Endodermal cell (in vitro differentiated cells): ENCODE results near the gene ELAVL1. TPM values are rescaled to one million over a fixed set of nuclear protein-coding genes. Genes with fewer than 3 reads are reported as not detected.

Experiments used
- DNase-seq: peaks from one replicate; pipeline ENCODE4 v3.0.0-alpha.2; 2017
- H3K27ac ChIP-seq: 2 replicates; pipeline ENCODE4 v1.5.1; 2013; ENCODE audit warnings: mild to moderate bottlenecking, low read depth, low read length, moderate library complexity
- H3K27me3 ChIP-seq: 2 replicates; pipeline ENCODE4 v1.6.1; 2013; ENCODE audit warnings: mild to moderate bottlenecking, low read length, moderate library complexity; ENCODE audit not compliant: insufficient read depth, control insufficient read depth, poor library complexity, severe bottlenecking
- H3K36me3 ChIP-seq: 2 replicates; pipeline ENCODE4 v1.7.0; 2013; ENCODE audit warnings: mild to moderate bottlenecking, low read length, moderate library complexity; ENCODE audit not compliant: control insufficient read depth, insufficient read depth
- H3K4me1 ChIP-seq: one replicate; pipeline ENCODE4 v1.7.0; 2013; ENCODE audit warnings: low read length; ENCODE audit not compliant: control insufficient read depth, insufficient read depth
- H3K4me3 ChIP-seq: 2 replicates; pipeline ENCODE4 v1.5.1; 2013; ENCODE audit warnings: mild to moderate bottlenecking, low read length, moderate library complexity
- H3K9ac ChIP-seq: 2 replicates; pipeline ENCODE4 v1.6.1; 2013; ENCODE audit warnings: mild to moderate bottlenecking, low read length, moderate library complexity; ENCODE audit not compliant: poor library complexity, severe bottlenecking; ENCODE audit errors: extremely low read depth
- H3K9me3 ChIP-seq: 2 replicates; pipeline ENCODE4 v1.6.1; 2013; ENCODE audit warnings: mild to moderate bottlenecking, low read length, moderate library complexity; ENCODE audit not compliant: control insufficient read depth
- H3K27ac Mint-ChIP-seq: 2 replicates; pipeline ENCODE4 v1.8.0; 2020; ENCODE audit warnings: mixed read lengths
- H3K27me3 Mint-ChIP-seq: 2 replicates; pipeline ENCODE4 v1.8.0; 2021; ENCODE audit warnings: mild to moderate bottlenecking, mixed read lengths; ENCODE audit not compliant: insufficient read depth
- H3K36me3 Mint-ChIP-seq: 2 replicates; pipeline ENCODE4 v1.8.0; 2020; ENCODE audit warnings: low read depth, mixed read lengths
- H3K4me1 Mint-ChIP-seq: 2 replicates; pipeline ENCODE4 v1.8.0; 2020; ENCODE audit warnings: mixed read lengths
- H3K4me3 Mint-ChIP-seq: 2 replicates; pipeline ENCODE4 v1.8.0; 2020; ENCODE audit warnings: mild to moderate bottlenecking, moderate library complexity, mixed read lengths
- H3K9me3 Mint-ChIP-seq: 2 replicates; pipeline ENCODE4 v1.8.0; 2020; ENCODE audit warnings: mild to moderate bottlenecking, mixed read lengths
- CTCF ChIP-seq: fragments of 200-600 bp; sonication (generic); conservative IDR thresholded peaks from 2 replicates; pipeline ENCODE4 v1.5.0; 2021; ENCODE audit warnings: antibody characterized with exemption, mild to moderate bottlenecking
- WGBS, 2 experiments: methylation state at CpG; one replicate each; pipeline versions ENCODE4 v1.1.5 to v1.1.7; 2013; ENCODE audit warnings: missing lambda C conversion rate in 2 of 2, mixed read lengths in 1 of 2; ENCODE audit not compliant: insufficient coverage in 1 of 2, insufficient read length in 1 of 2; 5-methylcytosine and 5-hydroxymethylcytosine counted together
- total RNA-seq, 2 donors: library from RNA; stranded (reverse); fragmentation: NEBNext Ultra II Directional in 1 of 2; extraction: Animal tissue kit (Norgen Biotek cat#: 25700) in 1 of 2; gene quantifications; 2 replicates in 1 of 2; 3 replicates in 1 of 2; pipeline ENCODE4 v1.2.1, GENCODE V29; 2021

Gene ELAVL1
- total RNA-seq, 2 donors from 2014 or later, result 123 to 149 TPM

GRCh38 chr19:8045872-8046568 lies 40.6 kb upstream of the ELAVL1 start:
- H3K27me3 Mint-ChIP-seq, result peaks cover 42% of the 10 kb centered on the region
- no peaks in the 10 kb centered on the region for H3K9me3 ChIP-seq
- no peak for DNase-seq
- H3K4me3 Mint-ChIP-seq, result no peak overlapping the region
- H3K27me3 ChIP-seq, result peaks cover 15% of the 10 kb centered on the region
- no peak for TF ChIP-seq CTCF
- H3K9me3 Mint-ChIP-seq, result no peaks in the 10 kb centered on the region
- no peak overlapping the region for H3K27ac Mint-ChIP-seq
- 81% methylated on average over 7 to 10 of the region's 10 CpGs for WGBS, 2 experiments
- H3K36me3 Mint-ChIP-seq, result no peaks in the 10 kb centered on the region
- no peak overlapping the region for H3K4me3 ChIP-seq
- H3K27ac ChIP-seq, result no peak overlapping the region
- H3K4me1 Mint-ChIP-seq, result no peaks in the 10 kb centered on the region
- H3K9ac ChIP-seq, result no peak overlapping the region
- no peaks in the 10 kb centered on the region for H3K4me1 ChIP-seq
- H3K36me3 ChIP-seq, result no peaks in the 10 kb centered on the region

- 91 to 95% methylated on average over 9 to 10 of the region's 10 CpGs for WGBS, 2 experiments
- peaks cover 23% of the 10 kb centered on the region for H3K27me3 Mint-ChIP-seq
- Histone ChIP-seq H3K27ac (no peak overlapping the region), H3K9me3 (no peaks in the 10 kb centered on the region), H3K4me1 (no peaks in the 10 kb centered on the region), H3K9ac (no peak overlapping the region), H3K27me3 (peaks cover 3% of the 10 kb centered on the region), H3K4me3 (no peak overlapping the region), H3K36me3 (no peaks in the 10 kb centered on the region)
- TF ChIP-seq CTCF, result no peak
- DNase-seq, result no peak
- no peaks in the 10 kb centered on the region for H3K36me3 Mint-ChIP-seq
- no peak overlapping the region for H3K27ac Mint-ChIP-seq
- H3K4me1 Mint-ChIP-seq, result no peaks in the 10 kb centered on the region
- H3K9me3 Mint-ChIP-seq, result no peaks in the 10 kb centered on the region
- no peak overlapping the region for H3K4me3 Mint-ChIP-seq
Observed at GRCh38 chr19:8044018-8044417, 38.6 kb upstream of the ELAVL1 start.

- Histone ChIP-seq H3K27ac (no peak overlapping the region), H3K4me1 (no peaks in the 10 kb centered on the region), H3K27me3 (no peaks in the 10 kb centered on the region), H3K4me3 (no peak overlapping the region), H3K36me3 (no peaks in the 10 kb centered on the region), H3K9me3 (no peaks in the 10 kb centered on the region), H3K9ac (no peak overlapping the region)
- no peak for TF ChIP-seq CTCF
- DNase-seq, result no peak
- Mint-ChIP-seq H3K36me3 (no peaks in the 10 kb centered on the region), H3K9me3 (no peaks in the 10 kb centered on the region), H3K27ac (no peak overlapping the region), H3K27me3 (peaks cover 18% of the 10 kb centered on the region), H3K4me1 (no peaks in the 10 kb centered on the region), H3K4me3 (no peak overlapping the region)
- WGBS, 2 experiments, result 85 to 93% methylated on average over 4 to 9 of the region's 9 CpGs
Observed at GRCh38 chr19:8042900-8043299, 37.5 kb upstream of the ELAVL1 start.
